Pons (tissue), 1 donor: ENCODE results near the gene FSTL4.

Experiments used
- DNase-seq: peaks from one replicate; pipeline ENCODE4 v3.0.0-alpha.2; 2016; ENCODE audit warnings: low spot score

FSTL4 gene

GRCh38 chr5:133386662-133387061 is 225.7 kb downstream of the FSTL4 start:
- DNase-seq: no peak

- no peak for DNase-seq
These were observed 227.0 kb downstream of the FSTL4 start for GRCh38 chr5:133385346-133385745.

GRCh38 chr5:133384903-133385302 is 227.4 kb downstream of the FSTL4 start:
- no peak for DNase-seq

GRCh38 chr5:133384120-133384855 is 228.1 kb downstream of the FSTL4 start:
- no peak for DNase-seq

GRCh38 chr5:133383580-133383939 is 228.8 kb downstream of the FSTL4 start:
- DNase-seq: no peak

- no peak for DNase-seq
These were observed 229.4 kb downstream of the FSTL4 start for GRCh38 chr5:133382661-133383579.

GRCh38 chr5:133381571-133382365 is 230.6 kb downstream of the FSTL4 start:
- no peak for DNase-seq

GRCh38 chr5:133381041-133381440 is 231.3 kb downstream of the FSTL4 start:
- no peak for DNase-seq

GRCh38 chr5:133377736-133378135 is 234.6 kb downstream of the FSTL4 start:
- no peak for DNase-seq

- DNase-seq: no peak
These were observed 235.4 kb downstream of the FSTL4 start for GRCh38 chr5:133376986-133377385.

GRCh38 chr5:133373121-133373870 is 239.0 kb downstream of the FSTL4 start:
- no peak for DNase-seq

GRCh38 chr5:133372293-133372937 is 239.9 kb downstream of the FSTL4 start:
- DNase-seq: peak; percentile 14

- DNase-seq: no peak
These were observed 240.8 kb downstream of the FSTL4 start for GRCh38 chr5:133371371-133372155.

- DNase-seq: no peak
These were observed 241.4 kb downstream of the FSTL4 start for GRCh38 chr5:133370904-133371303.

GRCh38 chr5:133370036-133370831 is 242.1 kb downstream of the FSTL4 start:
- no peak for DNase-seq

- no peak for DNase-seq
These were observed 243.2 kb downstream of the FSTL4 start for GRCh38 chr5:133368916-133369783.

GRCh38 chr5:133367984-133368383 is 244.4 kb downstream of the FSTL4 start:
- no peak for DNase-seq

GRCh38 chr5:133367071-133367786 is 245.1 kb downstream of the FSTL4 start:
- no peak for DNase-seq
